H1 (cell line): Measurements from ENCODE around the gene IGFL2. TPM values are rescaled to one million over a fixed set of nuclear protein-coding genes. Genes with fewer than 3 reads are reported as not detected.
A peak's percentile ranks its signal among the peaks of the same experiment; 100 is the strongest.

Experiments used
- CTCF ChIA-PET: fragments of 300-600 bp; sonication (Branson Sonifier 250); formaldehyde crosslinking; loops from one replicate; lab custom pipeline; 2021; ENCODE audit not compliant: partially characterized antibody; lab: Charles Lee
- POLR2A ChIA-PET: fragments of 300-600 bp; sonication (Branson Sonifier 250); formaldehyde crosslinking; loops from one replicate; lab custom pipeline; 2021; ENCODE audit warnings: inconsistent platforms; ENCODE audit not compliant: partially characterized antibody; lab: Charles Lee
- DNase-seq, 2 experiments: peaks; one replicate each; pipeline versions ENCODE4 v3.0.0 to v3.0.0-alpha.2; 2010 to 2022; ENCODE audit warnings: low spot score in 2 of 2, low read depth in 1 of 2, mixed read lengths in 1 of 2
- FAIRE-seq: peaks from 2 replicates; lab custom pipeline; 2011; peaks lifted over from hg19 to GRCh38; lab: Jason Lieb, UNC
- H2AFZ ChIP-seq: 2 replicates; pipeline ENCODE4 v1.8.1; 2012; ENCODE audit warnings: low read length, inconsistent platforms
- H2AK5ac ChIP-seq: 2 replicates; pipeline ENCODE4 v1.6.1; 2013; ENCODE audit warnings: low read depth, low read length
- H2BK120ac ChIP-seq: replicated peaks from 2 replicates; pipeline ENCODE3; 2013; ENCODE audit warnings: low read depth, low read length, inconsistent platforms
- H2BK12ac ChIP-seq: 2 replicates; pipeline ENCODE4 v1.6.1; 2013; ENCODE audit warnings: low read depth, low read length
- H2BK15ac ChIP-seq: 2 replicates; pipeline ENCODE4 v1.6.1; 2013; ENCODE audit warnings: low read length
- H2BK20ac ChIP-seq: 2 replicates; pipeline ENCODE4 v1.6.1; 2013; ENCODE audit warnings: low read length
- H2BK5ac ChIP-seq: 2 replicates; pipeline ENCODE4 v1.6.1; 2013; ENCODE audit warnings: low read depth, low read length
- H3K14ac ChIP-seq: 2 replicates; pipeline ENCODE4 v1.6.1; 2013; ENCODE audit warnings: inconsistent platforms; ENCODE audit not compliant: insufficient read length
- H3K18ac ChIP-seq: 2 replicates; pipeline ENCODE4 v1.6.1; 2013; ENCODE audit warnings: low read length; ENCODE audit errors: extremely low read depth
- H3K23ac ChIP-seq: 2 replicates; pipeline ENCODE4 v1.6.1; 2013; ENCODE audit warnings: inconsistent platforms; ENCODE audit not compliant: insufficient read length
- H3K23me2 ChIP-seq: 2 replicates; pipeline ENCODE4 v1.6.1; 2013; ENCODE audit warnings: low read depth, low read length
- H3K27ac ChIP-seq: 2 replicates; pipeline ENCODE4 v1.6.1; 2011; ENCODE audit warnings: low read depth, low read length, inconsistent platforms
- H3K27me3 ChIP-seq, 4 experiments: replicated peaks in 1 of 4; 1 replicate in 1 of 4; 2 replicates in 3 of 4; pipeline versions ENCODE4 v1.6.1 to v1.8.1; 2011 to 2013; ENCODE audit warnings: low read length in 3 of 4, mild to moderate bottlenecking in 3 of 4, inconsistent platforms in 2 of 4, mixed read lengths in 2 of 4, moderate library complexity in 1 of 4; ENCODE audit not compliant: control insufficient read depth in 3 of 4, insufficient read depth in 3 of 4; ENCODE audit errors: extremely low read depth in 1 of 4
- H3K36me3 ChIP-seq, 4 experiments: 2 replicates each; pipeline versions ENCODE4 v1.6.1 to v1.8.1; 2011 to 2013; ENCODE audit warnings: mild to moderate bottlenecking in 4 of 4, low read length in 3 of 4, moderate library complexity in 2 of 4, control low read depth in 1 of 4, inconsistent platforms in 1 of 4; ENCODE audit not compliant: insufficient read depth in 4 of 4, control insufficient read depth in 2 of 4
- H3K4ac ChIP-seq: replicated peaks from 2 replicates; pipeline ENCODE3; 2013; ENCODE audit warnings: low read length, low read depth, mixed read lengths, inconsistent platforms; ENCODE audit not compliant: insufficient read length
- H3K4me1 ChIP-seq, 4 experiments: replicated peaks in 1 of 4; 1 replicate in 1 of 4; 2 replicates in 3 of 4; pipeline versions ENCODE4 v1.6.1 to v1.8.1; 2011 to 2013; ENCODE audit warnings: low read length in 3 of 4, inconsistent platforms in 2 of 4, mixed read lengths in 1 of 4; ENCODE audit not compliant: insufficient read depth in 4 of 4, control insufficient read depth in 3 of 4
- H3K4me2 ChIP-seq, 2 experiments: 2 replicates each; pipeline versions ENCODE4 v1.6.1 to v1.8.1; 2011 to 2013; ENCODE audit warnings: low read depth in 2 of 2, low read length in 2 of 2, control low read depth in 1 of 2, inconsistent platforms in 1 of 2, mild to moderate bottlenecking in 1 of 2; ENCODE audit not compliant: insufficient read depth in 1 of 2
- H3K4me3 ChIP-seq, 4 experiments: fragments of 200-600, 300-600 bp in 1 of 4; sonication (generic), shearing (Covaris generic), sonication (Bioruptor Twin) in 1 of 4; 2 replicates each; pipeline versions ENCODE4 v1.5.1 to v1.8.1; 2011 to 2016; ENCODE audit warnings: low read length in 4 of 4, low read depth in 3 of 4, control low read depth in 2 of 4, inconsistent platforms in 2 of 4, mild to moderate bottlenecking in 2 of 4, mixed read lengths in 1 of 4, moderate library complexity in 1 of 4; ENCODE audit not compliant: insufficient read depth in 2 of 4; ENCODE audit errors: extremely low read depth in 1 of 4
- H3K56ac ChIP-seq: replicated peaks from 2 replicates; pipeline ENCODE3; 2013; ENCODE audit warnings: low read depth, mild to moderate bottlenecking, mixed read lengths, low read length, inconsistent platforms; ENCODE audit not compliant: insufficient read length
- H3K79me1 ChIP-seq: 2 replicates; pipeline ENCODE4 v1.6.1; 2013; ENCODE audit warnings: low read depth, low read length, control low read depth
- H3K79me2 ChIP-seq, 2 experiments: 2 replicates each; pipeline versions ENCODE4 v1.6.1 to v1.8.1; 2012 to 2013; ENCODE audit warnings: low read length in 2 of 2, mild to moderate bottlenecking in 2 of 2, inconsistent platforms in 1 of 2; ENCODE audit not compliant: insufficient read depth in 2 of 2, control insufficient read depth in 1 of 2
- H3K9ac ChIP-seq, 4 experiments: replicated peaks in 1 of 4; 1 replicate in 1 of 4; 2 replicates in 3 of 4; pipeline versions ENCODE4 v1.6.1 to v1.8.1; 2011 to 2013; ENCODE audit warnings: low read depth in 3 of 4, low read length in 3 of 4, control low read depth in 2 of 4, mild to moderate bottlenecking in 2 of 4, moderate library complexity in 2 of 4, inconsistent platforms in 1 of 4; ENCODE audit errors: extremely low read depth in 1 of 4
- H3K9me3 ChIP-seq, 2 experiments: 2 replicates each; pipeline versions ENCODE4 v1.6.1 to v1.8.1; 2012 to 2013; ENCODE audit warnings: mild to moderate bottlenecking in 2 of 2, moderate library complexity in 2 of 2, control low read depth in 1 of 2, inconsistent platforms in 1 of 2, low read depth in 1 of 2, low read length in 1 of 2, mixed read lengths in 1 of 2; ENCODE audit not compliant: insufficient read depth in 2 of 2
- H4K20me1 ChIP-seq, 2 experiments: replicated peaks in 1 of 2; 2 replicates each; pipeline versions ENCODE3 to v1.8.1; 2011 to 2013; ENCODE audit warnings: inconsistent platforms in 2 of 2, low read length in 2 of 2, mild to moderate bottlenecking in 1 of 2; ENCODE audit not compliant: insufficient read depth in 2 of 2, control insufficient read depth in 1 of 2
- H4K5ac ChIP-seq: 2 replicates; pipeline ENCODE4 v1.6.1; 2013; ENCODE audit warnings: low read length, low read depth, mixed read lengths, inconsistent platforms; ENCODE audit not compliant: insufficient read length
- H4K8ac ChIP-seq: 2 replicates; pipeline ENCODE4 v1.8.0; 2013; ENCODE audit warnings: mild to moderate bottlenecking, moderate library complexity, low read length, inconsistent platforms; ENCODE audit not compliant: insufficient read depth; ENCODE audit errors: extremely low read depth
- H4K91ac ChIP-seq: replicated peaks from 2 replicates; pipeline ENCODE3; 2013; ENCODE audit warnings: low read length, mixed read lengths, inconsistent platforms; ENCODE audit not compliant: insufficient read length
- CBX5 ChIP-seq: fragments of 300-800, 300-1000 bp; sonication (generic); IDR thresholded peaks from 2 replicates; pipeline ENCODE4 v1.7.1; 2016; ENCODE audit warnings: antibody characterized with exemption, low read length, low read depth
- CBX8 ChIP-seq: fragments of 300-800, 300-1000 bp; sonication (generic); IDR thresholded peaks from 2 replicates; pipeline ENCODE4 v1.7.1; 2016; ENCODE audit warnings: low read depth, low read length, borderline replicate concordance
- CHD2 ChIP-seq: IDR thresholded peaks from 2 replicates; pipeline ENCODE4 v1.6.1; 2012; ENCODE audit warnings: low read length, improper control_type of control experiment
- CTBP2 ChIP-seq: IDR thresholded peaks from 2 replicates; pipeline ENCODE4 v1.7.0; 2011; ENCODE audit warnings: borderline replicate concordance, mild to moderate bottlenecking, moderate library complexity, mixed read lengths, low read length; ENCODE audit not compliant: insufficient read depth, insufficient read length
- EZH2 ChIP-seq: fragments of 200-600 bp; sonication (generic); IDR thresholded peaks from 2 replicates; pipeline ENCODE4 v1.7.1; 2012; ENCODE audit warnings: low read depth, mild to moderate bottlenecking, moderate library complexity, low read length, inconsistent platforms; ENCODE audit not compliant: severe bottlenecking
- GTF2F1 ChIP-seq: IDR thresholded peaks from 2 replicates; pipeline ENCODE4 v1.6.1; 2012; ENCODE audit warnings: low read depth, low read length, improper control_type of control experiment, borderline replicate concordance
- KDM5A ChIP-seq: fragments of 200-600 bp; IDR thresholded peaks from 2 replicates; pipeline ENCODE4 v1.7.1; 2012; ENCODE audit warnings: mild to moderate bottlenecking, low read length, inconsistent platforms, mixed read lengths
- NRF1 ChIP-seq: IDR thresholded peaks from 2 replicates; pipeline ENCODE4 v1.6.1; 2011; ENCODE audit warnings: mild to moderate bottlenecking, low read depth, low read length, improper control_type of control experiment
- PHF8 ChIP-seq: fragments of 200-600 bp; sonication (generic); conservative IDR thresholded peaks from 2 replicates; pipeline ENCODE4 v1.7.1; 2012; ENCODE audit warnings: low read depth, mild to moderate bottlenecking, inconsistent platforms, low read length, moderate library complexity
- POLR2AphosphoS5 ChIP-seq: IDR thresholded peaks from 2 replicates; pipeline ENCODE4 v1.6.1; 2011; ENCODE audit warnings: low read depth, low read length
- POU5F1 ChIP-seq: IDR thresholded peaks from 2 replicates; pipeline ENCODE4 v1.6.1; 2011; ENCODE audit warnings: low read depth, mild to moderate bottlenecking, low read length, moderate library complexity
- RFX5 ChIP-seq: IDR thresholded peaks from 2 replicates; pipeline ENCODE4 v1.6.1; 2011; ENCODE audit warnings: low read depth, low read length, improper control_type of control experiment, borderline replicate concordance
- SAP30 ChIP-seq: fragments of 300-600 bp; sonication (generic); IDR thresholded peaks from 2 replicates; pipeline ENCODE4 v1.7.1; 2012; ENCODE audit warnings: low read length, moderate library complexity, mild to moderate bottlenecking, inconsistent platforms; ENCODE audit not compliant: insufficient read depth, insufficient replicate concordance
- SIN3A ChIP-seq, 2 experiments: IDR thresholded peaks in 1 of 2; conservative IDR thresholded peaks in 1 of 2; 2 replicates each; pipeline ENCODE4 v1.6.1; 2011 to 2012; ENCODE audit warnings: low read length in 2 of 2, improper control_type of control experiment in 1 of 2, low read depth in 1 of 2, mild to moderate bottlenecking in 1 of 2
- YY1 ChIP-seq: IDR thresholded peaks from 2 replicates; pipeline ENCODE4 v1.6.1; 2011; ENCODE audit warnings: low read depth, mild to moderate bottlenecking, low read length
- WGBS, 2 experiments: shearing (Covaris generic) in 1 of 2; methylation state at CpG; one replicate each; pipeline versions ENCODE4 v1.1.6 to v1.1.7; 2013 to 2015; ENCODE audit warnings: low lambda C conversion rate in 2 of 2, mixed read lengths in 2 of 2, inconsistent platforms in 1 of 2, low coverage in 1 of 2, missing lambda C conversion rate in 1 of 2; ENCODE audit not compliant: insufficient replicate concordance in 2 of 2, insufficient coverage in 1 of 2, insufficient read length in 1 of 2; ENCODE audit errors: extremely low coverage in 1 of 2, missing lambda C conversion rate in 1 of 2; 5-methylcytosine and 5-hydroxymethylcytosine counted together
- polyA plus RNA-seq, 7 experiments: library from polyadenylated mRNA; depleted of rRNA in 3 of 7; stranded (reverse) in 5 of 7; unstranded in 2 of 7; fragments of >200 nt in 5 of 7; fragments of 200-250 nt in 2 of 7; gene quantifications; 1 replicate in 5 of 7; 2 replicates in 1 of 7; 4 replicates in 1 of 7; pipeline versions ENCODE4 v1.2.1 to v1.2.3, GENCODE V29; 2011 to 2013; ENCODE audit warnings: missing spikeins in 2 of 7, mixed read lengths in 2 of 7
- total RNA-seq: library from RNA; stranded (reverse); fragmentation: NEBNext Ultra II Directional; extraction: Animal tissue kit (Norgen Biotek cat#: 25700); gene quantifications from 2 replicates; pipeline ENCODE4 v1.2.1, GENCODE V29; 2021

IGFL2 gene
- total and polyA plus RNA-seq, 2 of the 8 experiments (the other 6 are each of a cell fraction or from before 2014, with no cell fraction given) = not detected

DNA sequence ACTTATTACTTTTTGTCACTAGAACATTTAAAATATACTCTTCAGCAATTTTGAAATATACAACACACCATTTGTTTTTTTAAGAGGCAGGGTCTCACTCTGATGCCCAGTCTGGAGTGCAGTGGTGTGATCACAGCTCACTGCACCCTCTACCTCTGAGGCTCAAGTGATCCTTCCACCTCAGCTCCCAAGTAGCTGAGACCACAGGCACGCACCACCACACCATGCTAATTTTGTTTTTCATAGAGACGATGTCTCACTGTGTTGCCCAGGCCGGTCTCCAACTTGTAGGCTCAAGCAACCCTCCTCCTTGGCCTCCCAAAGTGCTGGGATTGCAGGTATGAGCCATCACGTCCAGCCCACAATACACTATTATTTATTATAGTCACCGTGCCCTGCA lies 2.6 kb downstream of the IGFL2 start:
- Histone ChIP-seq H4K5ac (no peak overlapping the region), H3K4me3 (no peak overlapping the region), H4K8ac (no peak overlapping the region), H3K4ac (no peak overlapping the region), H2AK5ac (no peak overlapping the region), H3K4me1 (no peaks in the 10 kb centered on the region), H3K36me3 (no peaks in the 10 kb centered on the region), H3K79me2 (no peaks in the 10 kb centered on the region), H3K79me1 (no peaks in the 10 kb centered on the region), H3K27me3 (no peaks in the 10 kb centered on the region; a peak in 1 of 7 replicates), H2BK15ac (no peak overlapping the region), H4K20me1 (no peaks in the 10 kb centered on the region), H3K9me3 (no peaks in the 10 kb centered on the region), H2BK20ac (no peak overlapping the region), H4K91ac (no peak overlapping the region), H3K27ac (no peak overlapping the region), H3K18ac (no peak overlapping the region), H3K23me2 (no peaks in the 10 kb centered on the region), H2BK120ac (no peak overlapping the region), H3K23ac (no peak overlapping the region), H2BK5ac (no peak overlapping the region), H3K56ac (peak overlapping the region; percentile 59), H2BK12ac (no peak overlapping the region), H3K14ac (no peak overlapping the region), H3K9ac (no peak overlapping the region), H3K4me2 (no peak overlapping the region), H2AFZ (no peak overlapping the region)
- FAIRE-seq (no peak), DNase-seq (no peak)
- CTCF ChIA-PET = no interaction called here
- 92% methylated on average over 5 of the region's 5 CpGs; no CpG with 5 or more reads in 1 of the 2 experiments for whole genome bisulfite sequencing, 2 experiments
- POLR2A ChIA-PET = no interaction called here
- no peak for TF ChIP-seq CBX8
- no peak for TF ChIP-seq SIN3A (conservative IDR thresholded peaks at IDR 0.05 in 1 of 2, IDR thresholded peaks at IDR 0.05 in 1 of 2; ENCODE audit: low read depth in 1 of 2, low read length in 2 of 2)
- TF ChIP-seq SAP30 = no peak
- TF ChIP-seq YY1 = no peak
- no peak for TF ChIP-seq CHD2
- TF ChIP-seq KDM5A = no peak
- no peak for TF ChIP-seq CTBP2
- no peak for TF ChIP-seq GTF2F1
- TF ChIP-seq NRF1 = no peak
- TF ChIP-seq RFX5 = no peak
- TF ChIP-seq CBX5 = no peak
- no peak for TF ChIP-seq EZH2
- TF ChIP-seq POLR2AphosphoS5 = no peak
- TF ChIP-seq PHF8 = no peak
- no peak for TF ChIP-seq POU5F1
